ENCODE data around the gene SLC29A2.
A peak's percentile ranks its signal among the peaks of the same experiment; 100 is the strongest.

The SLC29A2 gene

GRCh38 chr11:66337103-66337899, 34.3 kb downstream of the SLC29A2 start:
- no peak for DNase-seq
- intact Hi-C loops (cut with DNase I) = no loop called here

- DNase-seq = peak; percentile 48 to 96 (median 80)
- intact Hi-C loops (cut with DNase I) = no loop called here
Measured at GRCh38 chr11:66336234-66337102, 35.1 kb downstream of the SLC29A2 start, which contains the start of gene RIN1. Gene RIN1 (minus strand): TSS chr11:66336434. CDS start chr11:66336402, 32 bp downstream.

GRCh38 chr11:66335531-66336233, 35.9 kb downstream of the SLC29A2 start:
- intact Hi-C loops (cut with DNase I) = no loop called here
- DNase-seq = peak in 6 of 42 donors; percentile 14 to 41 (median 33)

- DNase-seq = peak in 1 of 42 donors; percentile 32
- intact Hi-C loops (cut with DNase I) = no loop called here
Measured at GRCh38 chr11:66334605-66335442, 36.7 kb downstream of the SLC29A2 start.

GRCh38 chr11:66333896-66334604, 37.5 kb downstream of the SLC29A2 start:
- intact Hi-C loops (cut with DNase I) = no loop called here
- no peak for DNase-seq

- intact Hi-C loops (cut with DNase I) = no loop called here
- DNase-seq = no peak
Measured at GRCh38 chr11:66333220-66333877, 38.2 kb downstream of the SLC29A2 start.

GRCh38 chr11:66332371-66333219, 39.0 kb downstream of the SLC29A2 start:
- intact Hi-C loops (cut with DNase I) = no loop called here
- DNase-seq = no peak

GRCh38 chr11:66331542-66332370, 39.8 kb downstream of the SLC29A2 start:
- DNase-seq = no peak
- intact Hi-C loops (cut with DNase I) = no loop called here

- intact Hi-C loops (cut with DNase I) = no loop called here
- DNase-seq = no peak
Measured at GRCh38 chr11:66330931-66331330, 40.6 kb downstream of the SLC29A2 start.

- no peak for DNase-seq
- intact Hi-C loops (cut with DNase I) = no loop called here
Measured at GRCh38 chr11:66329165-66329673, 42.3 kb downstream of the SLC29A2 start.

GRCh38 chr11:66328302-66329144, 43.0 kb downstream of the SLC29A2 start:
- intact Hi-C loops (cut with DNase I) = no loop called here
- DNase-seq = peak; percentile 54 to 93 (median 81)

- intact Hi-C loops (cut with DNase I) = no loop called here
- DNase-seq = no peak
Measured at GRCh38 chr11:66328031-66328301, 43.6 kb downstream of the SLC29A2 start.

GRCh38 chr11:66327171-66328030, 44.2 kb downstream of the SLC29A2 start:
- no peak for DNase-seq
- intact Hi-C loops (cut with DNase I) = no loop called here
